ENCODE data around the gene CPTP.

Gene CPTP

GRCh38 chr1:1324524-1325287, at the start of gene CPTP, which contains the start of gene INTS11:
Gene CPTP (plus strand): TSS chr1:1324802. CDS start chr1:1326911, 2,109 bp downstream.
Gene INTS11 (minus strand): TSS chr1:1324660. CDS start chr1:1324608, 52 bp downstream.
- peak; percentile 90 for DNase-seq

GRCh38 chr1:1274931-1275431, 49.6 kb upstream of the CPTP start:
- no peak for DNase-seq

GRCh38 chr1:1275836-1276235, 48.8 kb upstream of the CPTP start:
- no peak for DNase-seq

- DNase-seq = no peak
Measured at GRCh38 chr1:1278620-1279019, 46.0 kb upstream of the CPTP start.

GRCh38 chr1:1279028-1279427, 45.6 kb upstream of the CPTP start:
- no peak for DNase-seq

- DNase-seq = no peak
Measured at GRCh38 chr1:1280782-1281481, 43.7 kb upstream of the CPTP start.

GRCh38 chr1:1281533-1282321, 42.9 kb upstream of the CPTP start:
- peak; percentile 66 for DNase-seq

- no peak for DNase-seq
Measured at GRCh38 chr1:1282998-1283397, 41.6 kb upstream of the CPTP start.

GRCh38 chr1:1283821-1284220, 40.8 kb upstream of the CPTP start:
- DNase-seq = peak; percentile 64

- DNase-seq = no peak
Measured at GRCh38 chr1:1284221-1285101, 40.1 kb upstream of the CPTP start.

- no peak for DNase-seq
Measured at GRCh38 chr1:1285102-1285571, 39.5 kb upstream of the CPTP start.

GRCh38 chr1:1285611-1286311, 38.8 kb upstream of the CPTP start:
- peak; percentile 19 for DNase-seq

- DNase-seq = no peak
Measured at GRCh38 chr1:1286313-1287261, 38.0 kb upstream of the CPTP start.

GRCh38 chr1:1287288-1288110, 37.1 kb upstream of the CPTP start:
- no peak for DNase-seq

GRCh38 chr1:1290238-1290731, 34.3 kb upstream of the CPTP start:
- DNase-seq = peak; percentile 58

- DNase-seq = peak; percentile 61
Measured at GRCh38 chr1:1291023-1291528, 33.5 kb upstream of the CPTP start.

GRCh38 chr1:1291548-1292441, 32.8 kb upstream of the CPTP start:
- DNase-seq = peak; percentile 93

- no peak for DNase-seq
Measured at GRCh38 chr1:1292442-1292779, 32.2 kb upstream of the CPTP start.
